SK-N-SH treated with all-trans-retinoic acid at 6 μM for 48 hours (cell line): ENCODE results near the gene NTM.

Experiments used
- ARNTL ChIP-seq: fragments of 450-650 bp; formaldehyde crosslinking; IDR thresholded peaks from 2 replicates; pipeline ENCODE4 v1.5.0; 2020; ENCODE audit warnings: low read depth, mild to moderate bottlenecking, moderate library complexity, borderline replicate concordance
- BACH2 ChIP-seq: fragments of 250-450 bp; sonication (Bioruptor Pico); IDR thresholded peaks from 2 replicates; pipeline ENCODE4 v1.9.0; 2021; ENCODE audit warnings: mild to moderate bottlenecking, borderline replicate concordance
- ZNF565 ChIP-seq: fragments of 450-650 bp; formaldehyde crosslinking; conservative IDR thresholded peaks from 2 replicates; pipeline ENCODE4 v1.5.0; 2020; ENCODE audit warnings: low read depth, mild to moderate bottlenecking, moderate library complexity

GRCh38 chr11:131966667-131967066 lies 596.3 kb downstream of the NTM start:
- no peak for TF ChIP-seq ARNTL (CRISPR knock-in tag)
- no peak for TF ChIP-seq ZNF565 (CRISPR knock-in tag)
- TF ChIP-seq BACH2 (CRISPR knock-in tag), result no peak
